GM12891 (cell line): ENCODE data around the gene CD302.

Experiments
- POLR2A ChIP-seq: IDR thresholded peaks from 2 replicates; pipeline ENCODE4 v1.6.1; 2011; ENCODE audit warnings: low read depth, low read length, control low read depth
- TAF1 ChIP-seq: IDR thresholded peaks from 2 replicates; pipeline ENCODE4 v1.6.1; 2011; ENCODE audit warnings: low read depth, low read length, control low read depth

GRCh38 chr2:159829376-159829775 lies 31.4 kb upstream of the CD302 start:
- no peak for TF ChIP-seq POLR2A
- no peak for TF ChIP-seq TAF1
